Body of pancreas (tissue), 4 donors: Measurements from ENCODE around the gene FAH.

Experiments
- POLR2A ChIP-seq, 3 donors: fragments of 450-650 bp; IDR thresholded peaks; one replicate each; pipeline ENCODE4 v1.6.1; 2016; ENCODE audit warnings: antibody characterized with exemption in 3 of 3, mild to moderate bottlenecking in 2 of 3
- TF ChIP-seq, protein P1 (sequence below), 7 experiments: fragments of 450-650 bp in 4 of 7; fragments of 200-600 bp in 3 of 7; sonication (generic) in 3 of 7; IDR thresholded peaks; one replicate each; pipeline ENCODE4 v1.5.1; 2016 to 2019; ENCODE audit warnings: antibody characterized with exemption in 7 of 7

DNA sequence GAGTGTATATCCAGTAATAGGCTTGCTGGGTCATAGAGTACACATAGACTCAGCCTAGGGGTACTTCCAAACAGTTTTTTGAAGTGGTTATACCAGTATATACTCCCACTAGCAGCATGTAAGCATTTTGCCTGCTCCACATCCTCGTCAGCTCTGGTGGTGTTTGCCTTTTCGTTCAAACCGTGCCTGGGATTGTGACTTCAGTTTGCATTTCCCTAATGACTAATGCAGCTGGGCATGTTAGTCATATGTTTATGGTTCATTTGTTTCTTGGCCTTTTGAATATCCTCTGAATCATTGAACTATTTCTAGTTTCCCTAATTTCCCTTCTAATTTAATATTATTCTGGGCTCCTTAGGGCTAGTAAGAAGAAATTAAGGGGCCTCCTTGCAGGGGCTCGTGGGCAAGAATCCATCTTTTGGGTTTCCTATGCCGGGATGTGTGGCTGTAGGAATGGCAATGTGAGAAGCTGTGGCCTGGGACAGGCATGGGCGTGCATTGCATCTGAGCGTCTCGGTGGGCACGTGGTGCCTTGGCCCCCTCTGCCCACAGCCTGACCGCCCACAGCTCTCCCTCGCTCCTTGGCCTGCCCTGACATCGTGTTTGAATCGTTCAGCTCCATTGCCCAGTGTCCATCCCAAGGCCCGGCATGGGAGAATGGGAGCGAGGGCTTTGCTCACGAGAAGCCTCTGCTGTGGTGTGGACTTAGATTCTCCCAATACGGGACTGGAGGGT lies 26.4 kb downstream of the FAH start:
- no peak for TF ChIP-seq POLR2A (IDR thresholded peaks at IDR 0.05)
- TF ChIP-seq, protein P1, sequence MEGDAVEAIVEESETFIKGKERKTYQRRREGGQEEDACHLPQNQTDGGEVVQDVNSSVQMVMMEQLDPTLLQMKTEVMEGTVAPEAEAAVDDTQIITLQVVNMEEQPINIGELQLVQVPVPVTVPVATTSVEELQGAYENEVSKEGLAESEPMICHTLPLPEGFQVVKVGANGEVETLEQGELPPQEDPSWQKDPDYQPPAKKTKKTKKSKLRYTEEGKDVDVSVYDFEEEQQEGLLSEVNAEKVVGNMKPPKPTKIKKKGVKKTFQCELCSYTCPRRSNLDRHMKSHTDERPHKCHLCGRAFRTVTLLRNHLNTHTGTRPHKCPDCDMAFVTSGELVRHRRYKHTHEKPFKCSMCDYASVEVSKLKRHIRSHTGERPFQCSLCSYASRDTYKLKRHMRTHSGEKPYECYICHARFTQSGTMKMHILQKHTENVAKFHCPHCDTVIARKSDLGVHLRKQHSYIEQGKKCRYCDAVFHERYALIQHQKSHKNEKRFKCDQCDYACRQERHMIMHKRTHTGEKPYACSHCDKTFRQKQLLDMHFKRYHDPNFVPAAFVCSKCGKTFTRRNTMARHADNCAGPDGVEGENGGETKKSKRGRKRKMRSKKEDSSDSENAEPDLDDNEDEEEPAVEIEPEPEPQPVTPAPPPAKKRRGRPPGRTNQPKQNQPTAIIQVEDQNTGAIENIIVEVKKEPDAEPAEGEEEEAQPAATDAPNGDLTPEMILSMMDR (IDR thresholded peaks at IDR 0.05), result no peak
